SK-N-SH (cell line): ENCODE measurements around the gene NOS1. TPM values are rescaled to one million over a fixed set of nuclear protein-coding genes. Genes with fewer than 3 reads are reported as not detected.

Source experiments
- CTCF ChIA-PET: fragments of 300-600, 350-600 bp; formaldehyde crosslinking; extraction: SDS; loops from one replicate; lab custom pipeline; 2021; lab: Yijun Ruan, JAX
- POLR2A ChIA-PET: fragments of 350-600 bp; sonication (Branson Sonifier 250); formaldehyde crosslinking; extraction: SDS; loops from one replicate; lab custom pipeline; 2020; ENCODE audit warnings: antibody characterized with exemption, inconsistent platforms; lab: Yijun Ruan, JAX
- DNase-seq: peaks from one replicate; pipeline ENCODE4 v3.0.0; 2012
- H2AFZ ChIP-seq: fragments of 200-600 bp; sonication (generic); 2 replicates; pipeline ENCODE4 v1.8.1; 2016; ENCODE audit warnings: antibody characterized with exemption, mild to moderate bottlenecking, low read depth
- H3F3A ChIP-seq: fragments of 200-600 bp; sonication (generic); replicated peaks from 2 replicates; pipeline ENCODE3; 2016; ENCODE audit warnings: antibody characterized with exemption, mild to moderate bottlenecking; ENCODE audit not compliant: insufficient read depth
- H3K27ac ChIP-seq, 2 experiments: fragments of 200-500 bp in 1 of 2; fragments of 200-600 bp in 1 of 2; sonication (Bioruptor generic) in 1 of 2; sonication (generic), shearing (Covaris generic) in 1 of 2; 2 replicates each; pipeline versions ENCODE4 v1.5.1 to v1.6.1; 2014 to 2016; ENCODE audit warnings: low read depth in 2 of 2, inconsistent platforms in 1 of 2, low read length in 1 of 2, mild to moderate bottlenecking in 1 of 2, mixed read lengths in 1 of 2
- H3K27me3 ChIP-seq: fragments of 200-600 bp; sonication (generic), shearing (Covaris generic); 2 replicates; pipeline ENCODE4 v1.6.1; 2016; ENCODE audit warnings: mixed run types; ENCODE audit not compliant: insufficient read depth
- H3K36me3 ChIP-seq, 2 experiments: fragments of 200-500 bp in 1 of 2; fragments of 200-600 bp in 1 of 2; sonication (Bioruptor generic) in 1 of 2; sonication (generic) in 1 of 2; replicated peaks in 1 of 2; 2 replicates each; pipeline versions ENCODE3 to v1.5.1; 2014 to 2016; ENCODE audit warnings: low read length in 1 of 2, mild to moderate bottlenecking in 1 of 2; ENCODE audit not compliant: insufficient read depth in 2 of 2, control insufficient read depth in 1 of 2
- H3K4me1 ChIP-seq, 2 experiments: fragments of 200-500 bp in 1 of 2; fragments of 200-600 bp in 1 of 2; sonication (Bioruptor generic) in 1 of 2; sonication (generic), shearing (Covaris generic) in 1 of 2; 2 replicates each; pipeline versions ENCODE4 v1.5.1 to v1.6.1; 2014 to 2016; ENCODE audit warnings: low read depth in 1 of 2, low read length in 1 of 2, mixed run types in 1 of 2; ENCODE audit not compliant: insufficient read depth in 2 of 2, control insufficient read depth in 1 of 2
- H3K4me2 ChIP-seq: fragments of 200-600 bp; sonication (generic), shearing (Covaris generic); 2 replicates; pipeline ENCODE4 v1.6.1; 2017; ENCODE audit warnings: mixed run types
- H3K4me3 ChIP-seq, 2 experiments: fragments of 200-500 bp in 1 of 2; fragments of 200-600 bp in 1 of 2; sonication (Bioruptor generic) in 1 of 2; sonication (generic), shearing (Covaris generic) in 1 of 2; 2 replicates each; pipeline versions ENCODE4 v1.5.1 to v1.8.1; 2014 to 2016; ENCODE audit warnings: low read depth in 2 of 2, inconsistent platforms in 1 of 2, low read length in 1 of 2, mild to moderate bottlenecking in 1 of 2, mixed read lengths in 1 of 2, moderate library complexity in 1 of 2
- H3K79me2 ChIP-seq: fragments of 200-600 bp; sonication (generic); 2 replicates; pipeline ENCODE4 v1.8.1; 2017; ENCODE audit warnings: mild to moderate bottlenecking; ENCODE audit not compliant: insufficient read depth
- H3K9ac ChIP-seq: fragments of 200-600 bp; sonication (generic); 2 replicates; pipeline ENCODE4 v1.6.1; 2017; ENCODE audit warnings: mixed run types
- H3K9me2 ChIP-seq: fragments of 200-600 bp; sonication (generic); 2 replicates; pipeline ENCODE4 v1.6.1; 2017; ENCODE audit warnings: mixed run types
- H3K9me3 ChIP-seq: fragments of 200-600 bp; sonication (generic); 2 replicates; pipeline ENCODE4 v1.6.1; 2017; ENCODE audit warnings: mixed run types, mild to moderate bottlenecking, moderate library complexity
- H4K20me1 ChIP-seq: fragments of 200-600 bp; sonication (generic); 2 replicates; pipeline ENCODE4 v1.6.1; 2017; ENCODE audit warnings: mild to moderate bottlenecking, mixed run types; ENCODE audit not compliant: insufficient read depth
- CHD2 ChIP-seq: fragments of 150-350 bp; IDR thresholded peaks from 2 replicates; pipeline ENCODE4 v1.6.1; 2018; ENCODE audit warnings: low read length; ENCODE audit not compliant: partially characterized antibody
- EP300 ChIP-seq, 2 experiments: IDR thresholded peaks; 2 replicates each; pipeline versions ENCODE4 v1.4.0 to v1.6.1; 2012; ENCODE audit warnings: borderline replicate concordance in 1 of 2, low read depth in 1 of 2, low read length in 1 of 2
- EZH2phosphoT487 ChIP-seq: fragments of 200-600 bp; sonication (generic); IDR thresholded peaks from 2 replicates; pipeline ENCODE4 v1.6.1; 2017; ENCODE audit warnings: low read depth, mixed run types, mild to moderate bottlenecking, antibody characterized with exemption, moderate library complexity, borderline replicate concordance
- FOXJ3 ChIP-seq: sonication (generic); formaldehyde crosslinking; IDR thresholded peaks from 2 replicates; pipeline ENCODE4 v1.5.1; 2020; ENCODE audit warnings: mild to moderate bottlenecking, missing genetic modification reagents
- FOXM1 ChIP-seq: IDR thresholded peaks from 2 replicates; pipeline ENCODE4 v1.4.0; 2012; ENCODE audit warnings: low read depth, mild to moderate bottlenecking
- GABPA ChIP-seq: IDR thresholded peaks from 2 replicates; pipeline ENCODE4 v1.4.0; 2012; ENCODE audit warnings: low read depth, mild to moderate bottlenecking
- GATA2 ChIP-seq: sonication (generic); formaldehyde crosslinking; IDR thresholded peaks from 2 replicates; pipeline ENCODE4 v1.5.0; 2020; ENCODE audit warnings: mild to moderate bottlenecking, missing genetic modification reagents
- JUND ChIP-seq: IDR thresholded peaks from 2 replicates; pipeline ENCODE4 v1.4.0; 2012
- MEF2A ChIP-seq: IDR thresholded peaks from 2 replicates; pipeline ENCODE4 v1.4.0; 2012; ENCODE audit warnings: low read depth, borderline replicate concordance
- POLR2AphosphoS5 ChIP-seq: IDR thresholded peaks from 2 replicates; pipeline ENCODE4 v1.6.1; 2012; ENCODE audit warnings: low read depth, low read length
- RCOR1 ChIP-seq: fragments of 150-350 bp; IDR thresholded peaks from 2 replicates; pipeline ENCODE4 v1.6.1; 2017; ENCODE audit warnings: antibody characterized with exemption, low read length
- RXRA ChIP-seq: IDR thresholded peaks from 2 replicates; pipeline ENCODE4 v1.4.0; 2012; ENCODE audit warnings: low read depth, mild to moderate bottlenecking, borderline replicate concordance
- SIN3A ChIP-seq: IDR thresholded peaks from 2 replicates; pipeline ENCODE4 v1.6.1; 2012; ENCODE audit warnings: low read depth, mild to moderate bottlenecking, low read length, moderate library complexity, borderline replicate concordance
- SMC3 ChIP-seq: IDR thresholded peaks from 2 replicates; pipeline ENCODE4 v1.6.1; 2012; ENCODE audit warnings: low read depth, low read length, improper control_type of control experiment
- WGBS: methylation state at CpG from one replicate; pipeline ENCODE4 v1.1.6; 2017; ENCODE audit warnings: low lambda C conversion rate; 5-methylcytosine and 5-hydroxymethylcytosine counted together
- polyA plus RNA-seq, 3 experiments: library from polyadenylated mRNA; depleted of rRNA; stranded (reverse); fragments of >200 nt; gene quantifications; 2 replicates each; pipeline ENCODE4 v1.2.3, GENCODE V29; 2012
- TF ChIP-seq, protein P1 (sequence below): fragments of 150-350 bp; IDR thresholded peaks from 2 replicates; pipeline ENCODE4 v1.6.1; 2016; ENCODE audit warnings: mild to moderate bottlenecking, low read depth, low read length
- TF ChIP-seq, protein P2 (sequence below): IDR thresholded peaks from 2 replicates; pipeline ENCODE4; 2012

Gene NOS1
- polyA plus RNA-seq, 1 of the 3 experiments (the other 2 are of a cell fraction) = 0.02 TPM

DNA sequence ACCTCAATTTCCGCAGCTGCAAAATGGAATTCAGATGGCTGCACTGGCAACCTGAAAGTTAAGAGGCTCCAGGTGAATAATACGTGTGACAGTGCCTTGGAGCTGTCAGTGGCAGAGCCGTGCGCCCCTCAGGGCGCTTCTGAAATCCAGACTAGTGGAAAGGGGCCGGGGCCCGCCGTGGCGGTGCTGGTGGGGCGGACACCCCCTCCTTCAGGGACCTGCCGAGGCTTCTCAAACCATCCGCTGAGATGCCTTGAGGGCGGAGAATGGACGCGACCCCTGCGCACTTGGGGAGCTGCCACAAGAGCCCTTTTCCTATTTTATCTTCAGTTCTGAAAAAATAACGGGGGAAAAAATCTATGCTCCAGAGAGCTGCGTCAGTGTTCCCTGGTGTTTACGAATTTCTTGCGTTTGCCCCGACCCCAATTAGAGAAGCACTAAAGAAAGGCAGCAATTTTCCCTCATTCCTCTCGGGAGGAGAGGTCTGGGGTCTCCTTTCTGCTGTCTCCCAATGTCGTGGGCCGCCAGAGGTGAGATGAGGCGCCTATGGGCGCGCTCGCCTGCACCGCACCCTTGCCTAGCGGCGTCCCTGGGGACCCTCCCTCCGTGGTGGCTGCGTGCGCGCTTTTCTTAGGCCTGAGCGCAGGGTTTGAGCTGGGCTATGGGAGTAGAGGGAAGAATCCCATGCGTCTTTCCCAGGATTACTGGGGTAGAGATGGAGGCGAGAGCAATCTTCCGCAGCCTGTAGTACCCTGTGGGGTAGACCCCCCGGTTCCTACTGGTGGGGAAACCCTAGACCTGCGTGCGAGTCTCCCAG, 2.2 kb downstream of the NOS1 start:
- DNase-seq = no peak
- WGBS = 80% methylated on average over 33 of the region's 42 CpGs
- no peak for TF ChIP-seq EP300 (IDR thresholded peaks at IDR 0.05; ENCODE audit: borderline replicate concordance in 1 of 2, low read depth in 1 of 2, low read length in 1 of 2)
- TF ChIP-seq EZH2phosphoT487 = no peak
- no peak for TF ChIP-seq SIN3A
- TF ChIP-seq FOXM1 = no peak
- TF ChIP-seq, protein P1, sequence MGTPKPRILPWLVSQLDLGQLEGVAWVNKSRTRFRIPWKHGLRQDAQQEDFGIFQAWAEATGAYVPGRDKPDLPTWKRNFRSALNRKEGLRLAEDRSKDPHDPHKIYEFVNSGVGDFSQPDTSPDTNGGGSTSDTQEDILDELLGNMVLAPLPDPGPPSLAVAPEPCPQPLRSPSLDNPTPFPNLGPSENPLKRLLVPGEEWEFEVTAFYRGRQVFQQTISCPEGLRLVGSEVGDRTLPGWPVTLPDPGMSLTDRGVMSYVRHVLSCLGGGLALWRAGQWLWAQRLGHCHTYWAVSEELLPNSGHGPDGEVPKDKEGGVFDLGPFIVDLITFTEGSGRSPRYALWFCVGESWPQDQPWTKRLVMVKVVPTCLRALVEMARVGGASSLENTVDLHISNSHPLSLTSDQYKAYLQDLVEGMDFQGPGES = no peak
- TF ChIP-seq RCOR1 = no peak
- no peak for TF ChIP-seq GATA2 (CRISPR knock-in tag)
- TF ChIP-seq CHD2 = no peak
- TF ChIP-seq POLR2AphosphoS5 = no peak
- no peak for TF ChIP-seq FOXJ3 (CRISPR knock-in tag)
- TF ChIP-seq RXRA = no peak
- TF ChIP-seq, protein P2, sequence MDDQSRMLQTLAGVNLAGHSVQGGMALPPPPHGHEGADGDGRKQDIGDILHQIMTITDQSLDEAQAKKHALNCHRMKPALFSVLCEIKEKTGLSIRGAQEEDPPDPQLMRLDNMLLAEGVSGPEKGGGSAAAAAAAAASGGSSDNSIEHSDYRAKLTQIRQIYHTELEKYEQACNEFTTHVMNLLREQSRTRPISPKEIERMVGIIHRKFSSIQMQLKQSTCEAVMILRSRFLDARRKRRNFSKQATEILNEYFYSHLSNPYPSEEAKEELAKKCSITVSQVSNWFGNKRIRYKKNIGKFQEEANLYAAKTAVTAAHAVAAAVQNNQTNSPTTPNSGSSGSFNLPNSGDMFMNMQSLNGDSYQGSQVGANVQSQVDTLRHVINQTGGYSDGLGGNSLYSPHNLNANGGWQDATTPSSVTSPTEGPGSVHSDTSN = no peak
- TF ChIP-seq MEF2A = no peak
- TF ChIP-seq GABPA = no peak
- no peak for TF ChIP-seq SMC3
- TF ChIP-seq JUND = no peak
- H3K4me1 ChIP-seq = peaks cover 0 to 38% of the 10 kb centered on the region in 2 experiments; a peak in 2 of 4 replicates
- no peak overlapping the region for H2AFZ ChIP-seq
- ChIA-PET POLR2A (interaction anchor here (1.0 kb wide), 1 partner anchor 27 kb away, joined by 3 read pairs; no protein-coding TSS in a partner anchor), CTCF (interaction anchor here (1.0 to 6.2 kb wide), 6 partner anchors 8 to 497 kb away, joined by 3 to 26 read pairs (median 4); no protein-coding TSS in a partner anchor)
- H3K79me2 ChIP-seq = no peaks in the 10 kb centered on the region
- H3K27ac ChIP-seq = no peak overlapping the region; a peak in 1 of 4 replicates
- no peak overlapping the region for H3K4me2 ChIP-seq
- H3K9me3 ChIP-seq = no peaks in the 10 kb centered on the region
- H3F3A ChIP-seq = no peaks in the 10 kb centered on the region
- H3K27me3 ChIP-seq = peaks cover 25% of the 10 kb centered on the region
- no peaks in the 10 kb centered on the region for H3K9me2 ChIP-seq
- H3K4me3 ChIP-seq = peak overlapping the region in 1 of 2 experiments; percentile 19; a peak in 1 of 4 replicates
- H4K20me1 ChIP-seq = no peaks in the 10 kb centered on the region
- no peak overlapping the region for H3K9ac ChIP-seq
- no peaks in the 10 kb centered on the region for H3K36me3 ChIP-seq
